ENCODE data around the gene SURF6. TPM values are rescaled to one million over a fixed set of nuclear protein-coding genes. Genes with fewer than 3 reads are reported as not detected.
A peak's percentile ranks its signal among the peaks of the same experiment; 100 is the strongest.
"Not testable (repeated sequence)": the region's sequence is repeated elsewhere in the genome, so short reads cannot be mapped to it uniquely, and the experiment has no call there.

SURF6 gene
- total RNA-seq, 1 donor = 8.2 TPM

DNA sequence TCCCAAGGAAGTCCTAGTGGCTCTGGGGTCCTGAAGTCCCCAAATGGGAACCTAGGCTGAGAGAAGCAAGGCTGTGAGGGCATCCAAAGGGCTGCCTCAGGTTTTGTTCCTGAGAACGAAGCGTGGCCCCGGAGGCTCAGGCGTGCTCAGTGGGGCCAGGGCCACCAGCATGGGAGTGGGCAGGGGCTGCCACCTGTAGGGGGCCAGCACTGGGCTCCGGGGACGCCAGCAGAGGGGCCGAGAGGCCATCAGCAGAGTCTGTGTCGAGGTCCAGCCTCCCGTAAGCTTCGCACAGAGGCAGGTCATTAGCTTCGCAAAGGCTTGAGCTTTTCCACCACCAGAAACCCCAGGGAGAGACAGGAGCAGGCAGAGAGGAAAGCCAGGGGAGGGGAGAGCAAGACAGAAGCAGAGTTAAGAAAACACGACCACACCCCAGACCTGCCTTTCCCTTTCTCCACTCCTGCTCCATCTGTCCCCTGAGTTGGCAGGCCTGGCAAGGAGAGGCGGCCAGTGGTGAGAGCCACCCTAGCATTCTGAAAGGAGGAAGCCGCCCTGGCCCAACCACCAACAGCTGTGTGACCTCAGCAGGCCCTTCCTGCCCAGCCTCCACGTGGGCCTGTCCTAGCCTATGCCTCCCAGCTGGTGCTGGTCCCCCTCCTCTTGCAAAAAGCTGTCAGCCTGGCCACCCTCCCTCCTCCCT, 5.5 kb upstream of the SURF6 start:
- TF ChIP-seq, protein P1, sequence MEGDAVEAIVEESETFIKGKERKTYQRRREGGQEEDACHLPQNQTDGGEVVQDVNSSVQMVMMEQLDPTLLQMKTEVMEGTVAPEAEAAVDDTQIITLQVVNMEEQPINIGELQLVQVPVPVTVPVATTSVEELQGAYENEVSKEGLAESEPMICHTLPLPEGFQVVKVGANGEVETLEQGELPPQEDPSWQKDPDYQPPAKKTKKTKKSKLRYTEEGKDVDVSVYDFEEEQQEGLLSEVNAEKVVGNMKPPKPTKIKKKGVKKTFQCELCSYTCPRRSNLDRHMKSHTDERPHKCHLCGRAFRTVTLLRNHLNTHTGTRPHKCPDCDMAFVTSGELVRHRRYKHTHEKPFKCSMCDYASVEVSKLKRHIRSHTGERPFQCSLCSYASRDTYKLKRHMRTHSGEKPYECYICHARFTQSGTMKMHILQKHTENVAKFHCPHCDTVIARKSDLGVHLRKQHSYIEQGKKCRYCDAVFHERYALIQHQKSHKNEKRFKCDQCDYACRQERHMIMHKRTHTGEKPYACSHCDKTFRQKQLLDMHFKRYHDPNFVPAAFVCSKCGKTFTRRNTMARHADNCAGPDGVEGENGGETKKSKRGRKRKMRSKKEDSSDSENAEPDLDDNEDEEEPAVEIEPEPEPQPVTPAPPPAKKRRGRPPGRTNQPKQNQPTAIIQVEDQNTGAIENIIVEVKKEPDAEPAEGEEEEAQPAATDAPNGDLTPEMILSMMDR (IDR thresholded peaks at IDR 0.05; ENCODE audit: insufficient read depth, low read depth, low read length) = no peak
- H3K4me3 ChIP-seq (ENCODE audit: low read depth, low read length) = no peak overlapping the region
- no peak for DNase-seq (ENCODE audit: low read depth)

DNA sequence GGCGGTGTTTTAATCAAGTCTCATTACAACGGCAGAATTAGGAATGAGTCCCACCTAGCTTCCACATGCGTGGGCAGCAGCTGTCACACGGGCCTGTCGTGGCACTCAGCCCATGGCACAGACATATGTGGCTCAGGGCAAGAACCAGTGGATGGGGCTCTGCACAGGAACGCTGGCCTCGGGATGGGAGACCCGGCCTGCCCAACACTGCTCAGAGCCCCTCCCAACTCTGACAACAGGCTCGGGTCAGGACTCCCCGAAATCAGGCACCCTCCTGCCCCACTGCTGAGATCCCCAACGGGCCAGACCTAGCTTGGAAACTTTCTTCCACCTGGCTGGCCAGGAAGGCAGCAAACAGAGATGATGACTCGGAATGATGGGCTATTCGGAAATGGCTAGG, 4.9 kb upstream of the SURF6 start:
- TF ChIP-seq, protein P1 (IDR thresholded peaks at IDR 0.05; ENCODE audit: insufficient read depth, low read depth, low read length) = no peak
- no peak overlapping the region for H3K4me3 ChIP-seq (ENCODE audit: low read depth, low read length)
- no peak for DNase-seq (ENCODE audit: low read depth)

DNA sequence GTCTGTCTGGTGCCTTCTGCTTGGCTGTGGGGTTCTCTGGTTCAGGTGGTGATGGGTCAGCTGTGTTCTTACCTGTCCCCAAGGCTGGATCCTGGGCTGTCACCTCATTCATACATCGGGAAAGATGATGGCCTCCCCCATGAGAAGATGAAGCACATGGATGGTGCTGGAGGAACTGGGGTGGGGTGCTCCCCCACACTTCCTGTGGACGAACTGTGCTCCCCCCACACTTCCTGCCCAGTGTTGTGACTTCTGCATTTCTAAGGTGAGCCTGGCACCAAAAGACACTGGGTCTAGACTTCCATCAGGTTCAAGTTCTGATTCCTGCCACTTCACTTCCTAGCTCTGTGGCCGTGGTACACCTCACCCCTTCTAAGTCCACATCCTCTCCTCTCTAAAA, 4.3 kb upstream of the SURF6 start:
- H3K4me3 ChIP-seq (ENCODE audit: low read depth, low read length) = no peak overlapping the region
- DNase-seq (ENCODE audit: low read depth) = no peak
- TF ChIP-seq, protein P1 (IDR thresholded peaks at IDR 0.05; ENCODE audit: insufficient read depth, low read depth, low read length) = no peak

DNA sequence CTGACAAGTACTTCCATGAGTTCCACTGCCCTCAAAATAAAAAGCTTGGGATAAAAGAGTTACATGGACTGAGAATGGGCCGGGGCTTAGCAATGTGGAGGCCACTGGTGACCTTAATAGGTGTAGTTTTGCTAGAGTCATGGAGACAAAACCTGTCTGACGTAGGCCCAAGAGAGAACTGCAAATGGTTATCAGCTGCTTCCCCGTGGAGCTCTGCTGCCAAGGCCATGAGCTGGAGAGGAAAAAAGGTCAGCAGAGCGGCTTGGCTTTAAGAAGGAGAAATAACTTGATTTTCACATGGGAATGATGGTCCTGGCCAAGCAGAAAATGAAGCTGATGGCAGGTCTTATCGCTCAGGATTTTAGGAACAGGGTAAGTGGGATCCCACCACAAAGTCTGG, 3.7 kb upstream of the SURF6 start:
- H3K4me3 ChIP-seq (ENCODE audit: low read depth, low read length) = no peak overlapping the region
- TF ChIP-seq, protein P1 (IDR thresholded peaks at IDR 0.05; ENCODE audit: insufficient read depth, low read depth, low read length) = no peak
- no peak for DNase-seq (ENCODE audit: low read depth)

DNA sequence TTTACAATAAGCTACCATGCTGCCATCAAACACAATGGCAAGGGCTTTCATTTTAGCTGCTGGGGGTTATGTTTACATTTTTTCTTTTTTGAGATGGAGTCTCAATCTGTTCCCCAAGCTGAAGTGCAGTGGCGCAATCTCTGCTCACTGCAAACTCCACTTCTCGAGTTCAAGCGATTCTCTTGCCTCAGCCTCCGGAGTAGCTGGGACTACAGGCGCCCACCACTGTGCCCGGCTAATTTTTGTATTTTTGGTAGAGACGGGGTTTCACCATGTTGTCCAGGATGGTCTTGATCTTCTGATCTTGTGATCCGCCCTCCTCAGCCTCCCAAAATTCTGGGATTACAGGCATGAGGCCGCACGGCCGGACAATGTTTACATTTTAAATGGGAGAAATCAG, 1.1 kb downstream of the SURF6 start:
- peak overlapping the region; percentile 89 for H3K4me3 ChIP-seq (ENCODE audit: low read depth, low read length)
- not testable (repeated sequence) for DNase-seq (ENCODE audit: low read depth)

DNA sequence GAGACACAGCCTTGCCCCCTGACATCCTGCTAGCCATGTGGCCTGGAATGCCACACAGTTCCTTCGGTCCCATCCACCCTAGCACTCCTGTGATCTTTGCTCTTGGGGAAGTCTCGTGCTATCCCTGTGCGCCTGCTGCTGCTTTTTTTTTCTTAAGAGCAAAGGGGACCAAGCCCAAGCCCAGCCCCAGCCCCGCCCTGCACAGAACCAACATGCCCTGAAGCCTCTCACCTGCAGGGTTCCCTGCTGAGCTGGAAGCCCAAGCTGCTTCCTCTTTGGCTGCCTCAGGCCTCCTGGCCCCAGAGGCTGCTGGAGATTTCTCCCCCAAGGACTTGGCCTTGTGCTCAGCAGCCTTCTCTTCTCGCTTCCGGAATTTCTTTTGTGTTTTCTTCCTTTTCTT, 1.8 kb downstream of the SURF6 start:
- DNase-seq (ENCODE audit: low read depth) = no peak
- H3K4me3 ChIP-seq (ENCODE audit: low read depth, low read length) = no peak overlapping the region
- TF ChIP-seq, protein P1 (IDR thresholded peaks at IDR 0.05; ENCODE audit: insufficient read depth, low read depth, low read length) = no peak

DNA sequence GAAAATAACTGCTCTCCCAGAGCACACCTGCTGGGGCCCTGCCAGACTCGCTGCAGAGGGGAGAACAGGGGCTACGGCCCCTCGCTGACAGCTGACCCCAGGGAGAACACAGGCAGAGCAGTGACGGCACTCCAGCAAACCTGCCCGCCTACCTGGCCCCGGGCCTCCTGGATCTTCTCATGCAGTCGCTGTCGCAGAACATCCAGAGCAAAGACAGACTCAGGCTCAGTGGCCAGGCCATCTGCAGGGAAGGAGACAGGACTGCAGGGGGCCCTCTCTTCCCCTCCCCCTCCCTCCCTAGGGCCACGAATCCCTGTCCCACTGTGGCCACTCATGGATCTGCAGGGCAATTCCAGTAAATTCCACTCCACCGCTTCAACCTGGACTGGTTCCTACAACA, 2.4 kb downstream of the SURF6 start:
- H3K4me3 ChIP-seq (ENCODE audit: low read depth, low read length) = no peak overlapping the region
- TF ChIP-seq, protein P1 (IDR thresholded peaks at IDR 0.05; ENCODE audit: insufficient read depth, low read depth, low read length) = no peak
- no peak for DNase-seq (ENCODE audit: low read depth)
